DOHH2 (cell line): ENCODE measurements around the gene VWA2.

ENCODE experiments used
- H3F3A ChIP-seq: fragments of 200-600 bp; sonication (generic), shearing (Covaris generic); 2 replicates; pipeline ENCODE4 v1.6.0; 2016; ENCODE audit warnings: antibody characterized with exemption, mild to moderate bottlenecking; ENCODE audit not compliant: control insufficient read depth, insufficient read depth
- H3K27ac ChIP-seq: fragments of 200-600 bp; sonication (generic); 2 replicates; pipeline ENCODE4 v1.5.1; 2014; ENCODE audit warnings: low read depth, mild to moderate bottlenecking, low read length, moderate library complexity
- H3K27me3 ChIP-seq: fragments of 200-600 bp; sonication (generic); 2 replicates; pipeline ENCODE4 v1.6.1; 2014; ENCODE audit warnings: mild to moderate bottlenecking, low read length, mixed read lengths; ENCODE audit not compliant: control insufficient read depth
- H3K36me3 ChIP-seq: fragments of 200-600 bp; sonication (generic); 2 replicates; pipeline ENCODE4 v1.6.1; 2014; ENCODE audit warnings: mild to moderate bottlenecking, low read length, moderate library complexity, mixed read lengths; ENCODE audit not compliant: control insufficient read depth
- H3K4me1 ChIP-seq: fragments of 200-600 bp; sonication (generic); 2 replicates; pipeline ENCODE4 v1.6.1; 2014; ENCODE audit warnings: mild to moderate bottlenecking, low read length, mixed read lengths; ENCODE audit not compliant: control insufficient read depth
- H3K4me2 ChIP-seq: fragments of 200-600 bp; sonication (generic); 2 replicates; pipeline ENCODE4 v1.6.0; 2014; ENCODE audit warnings: mild to moderate bottlenecking, low read length, moderate library complexity
- H3K4me3 ChIP-seq: fragments of 200-600 bp; sonication (generic); 2 replicates; pipeline ENCODE4 v1.5.1; 2014; ENCODE audit warnings: mild to moderate bottlenecking, low read length, mixed read lengths
- H3K79me2 ChIP-seq: fragments of 200-600 bp; sonication (generic); 2 replicates; pipeline ENCODE4 v1.6.1; 2014; ENCODE audit warnings: mild to moderate bottlenecking, low read length, mixed read lengths; ENCODE audit not compliant: control insufficient read depth
- H3K9me2 ChIP-seq: fragments of 200-600 bp; sonication (generic); replicated peaks from 2 replicates; pipeline ENCODE4 v1.6.1; 2014; ENCODE audit warnings: mild to moderate bottlenecking, low read length, mixed read lengths; ENCODE audit not compliant: control insufficient read depth
- H3K9me3 ChIP-seq: fragments of 200-600 bp; sonication (generic); 2 replicates; pipeline ENCODE4 v1.6.1; 2014; ENCODE audit warnings: antibody characterized with exemption, low read length, mixed read lengths; ENCODE audit not compliant: control insufficient read depth, insufficient read depth
- H4K20me1 ChIP-seq: fragments of 200-600 bp; sonication (generic); 2 replicates; pipeline ENCODE4 v1.6.0; 2014; ENCODE audit warnings: low read depth, mild to moderate bottlenecking, antibody characterized with exemption, low read length, moderate library complexity; ENCODE audit not compliant: control insufficient read depth, insufficient read depth
- EZH2phosphoT487 ChIP-seq: fragments of 200-600 bp; sonication (generic); IDR thresholded peaks from 2 replicates; pipeline ENCODE4 v1.6.1; 2017; ENCODE audit warnings: borderline replicate concordance, mild to moderate bottlenecking, antibody characterized with exemption, low read length, moderate library complexity, mixed read lengths
- TF ChIP-seq, protein P1 (sequence below): fragments of 200-600 bp; sonication (generic); IDR thresholded peaks from one replicate; pipeline ENCODE4 v1.5.1; 2014; ENCODE audit warnings: antibody characterized with exemption, mild to moderate bottlenecking, low read depth, low read length; ENCODE audit not compliant: poor library complexity, severe bottlenecking

The VWA2 gene

DNA sequence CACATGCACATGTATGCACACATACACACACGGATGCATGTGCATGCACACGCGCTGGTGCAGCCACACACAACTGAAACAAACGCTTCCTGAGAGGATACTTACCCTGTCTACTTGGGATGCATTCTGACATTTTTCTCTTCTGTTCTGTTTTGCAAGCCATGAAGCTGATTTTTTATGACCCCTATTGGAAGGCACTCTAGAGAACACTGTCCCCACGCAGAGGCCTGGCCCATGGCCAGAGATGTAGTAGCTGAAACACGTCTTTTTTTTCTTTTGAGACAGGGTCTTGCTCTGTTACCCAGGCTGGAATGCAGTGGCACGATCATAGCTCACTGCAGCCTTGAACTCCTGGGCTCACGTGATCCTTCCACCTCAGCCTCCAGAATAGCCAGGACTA, 47.9 kb downstream of the VWA2 start:
- Histone ChIP-seq H4K20me1 (no peaks in the 10 kb centered on the region), H3K36me3 (no peaks in the 10 kb centered on the region), H3K9me3 (no peaks in the 10 kb centered on the region), H3K9me2 (no peaks in the 10 kb centered on the region), H3K4me1 (no peaks in the 10 kb centered on the region), H3K79me2 (no peaks in the 10 kb centered on the region), H3K27ac (no peak overlapping the region), H3K4me3 (no peak overlapping the region), H3K27me3 (no peaks in the 10 kb centered on the region), H3K4me2 (no peak overlapping the region), H3F3A (no peaks in the 10 kb centered on the region)
- TF ChIP-seq, protein P1, sequence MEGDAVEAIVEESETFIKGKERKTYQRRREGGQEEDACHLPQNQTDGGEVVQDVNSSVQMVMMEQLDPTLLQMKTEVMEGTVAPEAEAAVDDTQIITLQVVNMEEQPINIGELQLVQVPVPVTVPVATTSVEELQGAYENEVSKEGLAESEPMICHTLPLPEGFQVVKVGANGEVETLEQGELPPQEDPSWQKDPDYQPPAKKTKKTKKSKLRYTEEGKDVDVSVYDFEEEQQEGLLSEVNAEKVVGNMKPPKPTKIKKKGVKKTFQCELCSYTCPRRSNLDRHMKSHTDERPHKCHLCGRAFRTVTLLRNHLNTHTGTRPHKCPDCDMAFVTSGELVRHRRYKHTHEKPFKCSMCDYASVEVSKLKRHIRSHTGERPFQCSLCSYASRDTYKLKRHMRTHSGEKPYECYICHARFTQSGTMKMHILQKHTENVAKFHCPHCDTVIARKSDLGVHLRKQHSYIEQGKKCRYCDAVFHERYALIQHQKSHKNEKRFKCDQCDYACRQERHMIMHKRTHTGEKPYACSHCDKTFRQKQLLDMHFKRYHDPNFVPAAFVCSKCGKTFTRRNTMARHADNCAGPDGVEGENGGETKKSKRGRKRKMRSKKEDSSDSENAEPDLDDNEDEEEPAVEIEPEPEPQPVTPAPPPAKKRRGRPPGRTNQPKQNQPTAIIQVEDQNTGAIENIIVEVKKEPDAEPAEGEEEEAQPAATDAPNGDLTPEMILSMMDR: no peak
- no peak for TF ChIP-seq EZH2phosphoT487

GRCh38 chr10:114288424-114289095, 49.5 kb downstream of the VWA2 start:
- Histone ChIP-seq H3K27ac (no peak overlapping the region), H3K4me2 (no peak overlapping the region), H3K27me3 (no peaks in the 10 kb centered on the region), H3K4me3 (no peak overlapping the region), H3K4me1 (no peaks in the 10 kb centered on the region), H3F3A (no peaks in the 10 kb centered on the region), H3K36me3 (no peaks in the 10 kb centered on the region), H3K79me2 (no peaks in the 10 kb centered on the region), H3K9me3 (no peaks in the 10 kb centered on the region), H4K20me1 (no peaks in the 10 kb centered on the region), H3K9me2 (no peaks in the 10 kb centered on the region)
- TF ChIP-seq, protein P1: no peak
- no peak for TF ChIP-seq EZH2phosphoT487

- no peaks in the 10 kb centered on the region for H3K27me3 ChIP-seq
- H4K20me1 ChIP-seq: no peaks in the 10 kb centered on the region
- H3K36me3 ChIP-seq: no peaks in the 10 kb centered on the region
- H3K4me3 ChIP-seq: no peak overlapping the region
- TF ChIP-seq, protein P1: no peak
- TF ChIP-seq EZH2phosphoT487: no peak
- H3K9me3 ChIP-seq: no peaks in the 10 kb centered on the region
- H3K27ac ChIP-seq: no peak overlapping the region
- H3K79me2 ChIP-seq: no peaks in the 10 kb centered on the region
- no peaks in the 10 kb centered on the region for H3K9me2 ChIP-seq
- H3F3A ChIP-seq: no peaks in the 10 kb centered on the region
- H3K4me1 ChIP-seq: no peaks in the 10 kb centered on the region
- no peak overlapping the region for H3K4me2 ChIP-seq
These were observed 50.0 kb downstream of the VWA2 start for GRCh38 chr10:114289096-114289436.
